Inferior parietal cortex (tissue), 1 donor: Measurements from ENCODE around the gene PER3.

Experiments used
- DNase-seq: peaks from one replicate; pipeline ENCODE4 v3.0.0-alpha.2; 2016; ENCODE audit errors: extremely low spot score

Gene PER3

GRCh38 chr1:7833035-7833434, 48.9 kb downstream of the PER3 start:
- no peak for DNase-seq

GRCh38 chr1:7838714-7839113, 54.6 kb downstream of the PER3 start:
- DNase-seq, result no peak

- DNase-seq, result no peak
These were observed 55.4 kb downstream of the PER3 start for GRCh38 chr1:7839526-7839925.

- no peak for DNase-seq
These were observed 58.4 kb downstream of the PER3 start for GRCh38 chr1:7842517-7842916.

DNA sequence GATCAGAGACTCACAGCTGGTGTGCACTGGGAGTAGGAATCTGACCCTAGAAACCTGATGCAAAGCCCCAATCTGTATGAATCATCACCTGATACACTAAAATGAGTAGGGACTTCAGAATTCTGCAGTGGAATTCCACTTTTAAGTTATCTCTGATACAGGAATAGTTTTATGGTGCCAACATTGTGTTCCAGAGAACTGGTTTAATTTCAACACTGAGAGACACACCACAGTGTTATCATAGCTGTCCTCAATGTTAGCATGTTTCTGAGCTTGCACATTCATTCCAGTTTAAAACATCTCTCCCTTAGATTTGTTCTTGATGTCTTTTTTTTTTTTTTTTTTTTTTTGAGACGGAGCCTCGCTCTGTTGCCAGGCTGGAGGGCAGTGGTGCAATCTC, 61.7 kb downstream of the PER3 start:
- no peak for DNase-seq

- DNase-seq, result no peak
These were observed 62.6 kb downstream of the PER3 start for GRCh38 chr1:7846656-7847055.

- no peak for DNase-seq
These were observed 63.5 kb downstream of the PER3 start for GRCh38 chr1:7847599-7847998.

DNA sequence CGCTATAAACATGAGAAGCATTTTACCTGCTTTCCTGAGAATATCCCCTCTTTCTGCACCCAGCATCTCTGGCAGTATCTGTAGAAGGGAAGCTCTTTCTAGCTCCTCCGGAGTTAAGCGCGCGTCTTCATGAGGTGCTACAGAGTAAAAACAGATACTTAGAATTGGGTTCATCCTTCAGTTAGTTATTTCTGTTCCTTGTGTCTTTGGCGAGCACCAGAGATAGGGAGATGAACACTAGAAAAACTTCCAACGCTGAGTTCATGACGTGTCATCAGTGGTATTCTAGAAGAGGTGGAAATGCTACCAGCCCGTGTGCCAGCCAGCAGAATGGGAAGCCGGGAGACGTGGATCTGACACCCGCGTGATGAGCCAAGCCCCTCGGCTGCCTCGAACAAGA, 66.7 kb downstream of the PER3 start:
- DNase-seq, result no peak

GRCh38 chr1:7852804-7853683, 69.0 kb downstream of the PER3 start, which contains the start of gene UTS2:
UTS2 (minus strand) TSS chr1:7853065; CDS start chr1:7853003, 62 bp downstream.
- no peak for DNase-seq

DNA sequence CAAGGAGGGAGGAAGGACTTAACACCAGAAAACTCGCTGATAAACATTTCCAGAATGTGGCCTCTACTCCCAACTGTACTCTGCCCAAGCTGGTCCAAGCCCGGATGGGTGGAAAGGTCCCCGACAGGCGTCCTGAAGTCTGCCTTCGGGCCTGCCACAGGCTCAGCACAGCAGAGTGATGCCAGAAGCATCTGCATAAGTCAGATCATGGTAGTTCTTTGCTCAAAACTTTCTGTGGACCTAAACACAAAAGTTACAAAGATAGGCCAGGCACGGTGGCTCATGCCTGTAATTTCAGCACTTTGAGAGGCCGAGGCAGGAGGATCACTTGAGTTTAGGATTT, 69.6 kb downstream of the PER3 start:
- DNase-seq, result no peak

DNA sequence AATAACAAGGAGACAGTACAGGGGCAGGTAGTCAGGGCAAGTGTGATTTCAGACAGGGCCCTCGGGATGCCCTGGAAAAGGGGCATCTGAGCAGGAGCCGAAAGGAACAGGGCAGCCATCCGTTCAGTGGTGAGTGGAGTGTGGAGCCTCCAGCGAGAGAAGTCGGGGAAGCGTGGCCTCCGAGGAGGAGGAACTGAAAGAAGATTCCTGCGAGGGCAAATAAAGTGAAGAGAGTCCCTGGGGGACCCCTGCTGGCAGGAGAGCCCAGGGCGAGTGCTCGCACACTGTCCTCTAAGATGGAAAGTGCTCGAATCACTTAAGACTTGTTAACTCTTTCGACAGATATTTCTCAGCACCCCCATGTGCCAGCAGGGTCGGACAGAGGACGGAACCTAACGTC, 72.3 kb downstream of the PER3 start:
- DNase-seq, result no peak

DNA sequence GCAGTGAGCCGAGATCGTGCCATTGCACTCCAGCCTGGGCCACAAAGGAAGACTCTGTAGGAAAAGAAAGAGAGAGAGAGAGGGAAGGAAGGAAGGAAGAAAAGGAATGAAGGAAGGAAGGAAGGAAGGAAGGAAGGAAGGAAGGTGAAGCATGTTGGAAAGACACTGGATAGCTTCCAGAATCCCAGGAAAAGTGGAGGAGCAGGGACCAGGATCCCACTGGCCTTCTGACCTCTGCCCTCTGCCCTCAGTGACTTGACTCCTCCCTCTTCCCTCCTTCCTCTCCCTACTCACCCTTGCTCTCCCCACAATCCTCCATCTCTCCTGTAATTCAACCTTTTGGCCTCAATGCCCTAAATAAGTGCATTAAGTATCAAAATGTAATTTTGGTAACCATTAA, 72.9 kb downstream of the PER3 start:
- no peak for DNase-seq

GRCh38 chr1:7857985-7858384, 73.9 kb downstream of the PER3 start:
- no peak for DNase-seq

DNA sequence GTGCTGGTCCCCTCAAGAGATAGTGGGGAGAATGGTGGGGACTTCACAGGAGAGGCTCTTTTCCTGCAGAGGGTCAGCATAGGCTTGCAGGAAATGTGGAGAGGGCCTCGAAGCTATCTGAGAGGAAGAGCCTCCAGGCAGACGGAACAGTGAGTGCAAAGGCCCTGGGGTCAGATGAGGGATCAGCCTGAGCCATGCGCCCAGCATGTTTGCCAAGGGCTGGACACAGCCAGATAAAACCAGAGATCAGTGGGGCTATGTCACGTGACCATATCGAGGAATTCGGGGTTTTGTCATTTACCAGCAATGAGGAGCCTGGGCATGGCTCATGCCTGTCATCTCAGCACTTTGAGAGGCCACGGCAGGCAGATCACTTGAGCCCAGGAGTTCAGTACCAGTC, 75.3 kb downstream of the PER3 start:
- DNase-seq, result no peak

- DNase-seq, result no peak
These were observed 76.0 kb downstream of the PER3 start for GRCh38 chr1:7860130-7860529.

DNA sequence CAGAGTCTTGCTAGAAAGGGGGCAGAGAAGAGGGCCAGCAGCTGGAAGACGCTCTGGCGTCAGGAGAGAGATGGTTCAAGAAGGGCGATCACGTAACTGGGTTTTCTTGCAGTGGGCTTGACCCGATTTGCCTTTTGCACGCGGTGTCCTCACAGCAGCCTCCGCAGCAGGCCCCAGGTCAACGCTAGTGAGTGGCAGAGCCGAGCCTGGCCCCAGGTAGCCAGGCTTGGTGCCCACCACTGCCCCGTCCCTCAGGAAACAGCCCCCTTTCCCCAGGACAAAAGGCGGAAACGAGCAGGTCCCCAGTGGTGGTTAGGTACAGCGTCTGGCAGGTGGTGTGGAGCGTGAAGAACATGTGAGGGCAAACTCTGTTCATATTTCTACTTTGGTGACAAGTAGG, 77.4 kb downstream of the PER3 start:
- DNase-seq, result no peak

DNA sequence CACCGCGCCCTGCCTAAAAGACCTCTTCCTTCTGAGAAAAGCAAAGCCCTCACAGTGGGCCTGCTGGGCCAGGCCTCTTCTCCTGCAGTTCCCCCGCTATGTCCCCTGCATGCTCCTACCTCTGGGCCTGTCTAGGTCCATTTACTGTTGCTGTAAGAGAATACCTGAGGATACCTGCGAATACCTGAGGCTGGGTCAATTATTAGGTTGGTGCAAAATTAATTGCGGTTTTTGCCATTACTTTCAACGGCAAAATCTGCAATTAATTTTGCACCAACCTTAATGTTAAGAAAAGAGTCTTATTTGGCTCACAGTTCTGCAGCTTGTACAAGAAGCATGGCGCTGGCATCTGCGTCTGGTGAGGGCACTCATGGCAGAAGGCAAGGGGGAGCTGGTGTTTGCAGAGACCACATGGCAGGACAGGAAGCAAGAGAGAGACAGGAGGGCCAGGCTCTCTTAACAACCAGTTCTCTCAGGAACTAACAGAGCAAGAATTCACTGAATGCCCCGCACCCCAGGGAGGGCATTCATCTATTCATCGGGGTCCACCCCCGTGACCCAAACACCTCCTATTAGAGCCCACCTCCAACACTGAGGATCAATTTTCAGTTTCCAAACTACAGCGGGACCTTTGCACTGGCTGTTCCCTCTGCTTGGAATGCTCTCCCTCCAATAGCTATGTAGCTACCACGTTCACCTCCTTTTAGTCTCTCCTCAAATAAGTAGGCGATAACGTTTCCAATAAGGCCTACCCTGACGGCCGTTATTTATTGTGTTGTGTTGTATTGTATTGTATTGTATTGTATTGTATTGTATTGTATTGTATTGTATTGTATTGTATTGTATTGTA, 78.3 kb downstream of the PER3 start:
- DNase-seq, result no peak

- no peak for DNase-seq
These were observed 79.8 kb downstream of the PER3 start for GRCh38 chr1:7863756-7864328.

DNA sequence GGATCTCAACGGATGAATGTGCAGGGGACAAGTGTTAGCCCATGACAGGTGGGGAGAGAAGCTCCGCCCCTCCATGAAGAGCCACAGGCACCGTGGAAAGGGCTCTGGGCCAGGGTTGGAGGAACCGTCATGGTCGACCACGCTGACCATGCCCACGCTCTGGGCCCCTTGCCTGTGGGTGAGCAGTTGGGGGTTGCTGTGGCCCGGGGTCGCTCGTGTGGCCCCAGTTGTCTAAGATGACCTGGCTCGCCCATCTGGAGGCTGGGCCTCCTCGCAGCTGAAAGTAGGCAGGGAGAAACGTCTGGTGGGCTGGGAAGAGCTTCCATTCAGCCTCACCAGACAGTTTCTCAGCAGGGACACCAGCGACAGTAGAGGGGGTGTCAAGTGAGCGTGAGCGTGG, 81.9 kb downstream of the PER3 start:
- DNase-seq, result no peak

DNA sequence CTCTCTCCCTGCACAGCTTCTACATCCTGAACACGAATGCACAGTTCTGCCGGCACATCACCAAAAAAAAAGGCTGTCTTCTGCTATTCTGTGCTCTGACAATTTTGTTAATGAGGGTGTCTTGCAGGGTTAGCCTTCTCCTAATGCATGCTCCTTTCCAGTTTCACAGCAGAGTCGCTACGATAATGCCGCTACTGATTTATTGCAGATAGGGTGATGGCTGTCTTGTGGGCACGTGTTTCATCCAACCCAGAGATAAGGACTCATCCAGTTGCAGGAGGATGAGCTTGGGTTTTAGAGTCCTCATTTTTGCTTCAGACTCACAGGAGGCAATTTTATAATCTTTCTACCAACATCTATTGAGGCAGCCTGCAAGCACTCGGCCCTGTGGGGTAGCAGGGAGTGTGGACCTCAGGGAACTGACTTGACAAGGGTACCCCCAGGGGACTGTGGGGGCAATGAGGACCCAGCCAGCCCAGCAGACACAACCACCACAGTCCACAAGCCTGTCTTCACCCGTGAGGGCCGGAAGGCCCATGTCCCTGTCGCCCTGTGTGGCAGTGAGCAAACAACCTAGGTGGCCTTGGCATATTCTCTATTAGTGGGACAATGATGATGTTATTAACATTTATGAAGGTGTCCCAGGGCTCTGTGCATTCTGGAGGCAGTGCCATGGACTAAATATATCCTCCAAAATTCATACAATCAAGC, 84.1 kb downstream of the PER3 start:
- DNase-seq, result no peak

GRCh38 chr1:7869136-7869920, 85.2 kb downstream of the PER3 start:
- DNase-seq, result no peak
